ENCODE results near the gene FBXW8.

FBXW8 gene

DNA sequence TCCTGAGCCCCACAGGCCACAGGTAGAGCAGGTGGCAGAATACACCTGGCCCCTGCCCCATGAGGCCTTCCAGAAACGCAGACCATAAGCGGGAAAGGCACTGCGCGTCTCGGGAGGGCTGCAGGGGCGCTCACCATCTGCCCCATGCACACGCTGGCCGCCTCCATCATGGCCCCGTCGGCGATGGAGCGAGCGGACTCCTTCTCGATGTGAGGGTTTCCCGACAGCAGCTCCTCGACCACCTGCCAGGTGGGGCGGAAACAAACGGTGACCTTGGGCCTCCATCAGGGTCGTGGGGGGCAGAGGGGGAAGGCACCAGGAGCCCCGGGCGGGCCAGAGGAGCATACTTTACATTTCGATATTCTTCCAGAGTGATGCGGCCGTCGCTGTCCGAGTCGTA lies 135.7 kb downstream of the FBXW8 start:
- TF ChIP-seq ZFX (IDR thresholded peaks at IDR 0.05), result no peak
- TF ChIP-seq, protein P1, sequence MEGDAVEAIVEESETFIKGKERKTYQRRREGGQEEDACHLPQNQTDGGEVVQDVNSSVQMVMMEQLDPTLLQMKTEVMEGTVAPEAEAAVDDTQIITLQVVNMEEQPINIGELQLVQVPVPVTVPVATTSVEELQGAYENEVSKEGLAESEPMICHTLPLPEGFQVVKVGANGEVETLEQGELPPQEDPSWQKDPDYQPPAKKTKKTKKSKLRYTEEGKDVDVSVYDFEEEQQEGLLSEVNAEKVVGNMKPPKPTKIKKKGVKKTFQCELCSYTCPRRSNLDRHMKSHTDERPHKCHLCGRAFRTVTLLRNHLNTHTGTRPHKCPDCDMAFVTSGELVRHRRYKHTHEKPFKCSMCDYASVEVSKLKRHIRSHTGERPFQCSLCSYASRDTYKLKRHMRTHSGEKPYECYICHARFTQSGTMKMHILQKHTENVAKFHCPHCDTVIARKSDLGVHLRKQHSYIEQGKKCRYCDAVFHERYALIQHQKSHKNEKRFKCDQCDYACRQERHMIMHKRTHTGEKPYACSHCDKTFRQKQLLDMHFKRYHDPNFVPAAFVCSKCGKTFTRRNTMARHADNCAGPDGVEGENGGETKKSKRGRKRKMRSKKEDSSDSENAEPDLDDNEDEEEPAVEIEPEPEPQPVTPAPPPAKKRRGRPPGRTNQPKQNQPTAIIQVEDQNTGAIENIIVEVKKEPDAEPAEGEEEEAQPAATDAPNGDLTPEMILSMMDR (conservative IDR thresholded peaks at IDR 0.05), result no peak
- no peak overlapping the region for H3K27ac ChIP-seq

DNA sequence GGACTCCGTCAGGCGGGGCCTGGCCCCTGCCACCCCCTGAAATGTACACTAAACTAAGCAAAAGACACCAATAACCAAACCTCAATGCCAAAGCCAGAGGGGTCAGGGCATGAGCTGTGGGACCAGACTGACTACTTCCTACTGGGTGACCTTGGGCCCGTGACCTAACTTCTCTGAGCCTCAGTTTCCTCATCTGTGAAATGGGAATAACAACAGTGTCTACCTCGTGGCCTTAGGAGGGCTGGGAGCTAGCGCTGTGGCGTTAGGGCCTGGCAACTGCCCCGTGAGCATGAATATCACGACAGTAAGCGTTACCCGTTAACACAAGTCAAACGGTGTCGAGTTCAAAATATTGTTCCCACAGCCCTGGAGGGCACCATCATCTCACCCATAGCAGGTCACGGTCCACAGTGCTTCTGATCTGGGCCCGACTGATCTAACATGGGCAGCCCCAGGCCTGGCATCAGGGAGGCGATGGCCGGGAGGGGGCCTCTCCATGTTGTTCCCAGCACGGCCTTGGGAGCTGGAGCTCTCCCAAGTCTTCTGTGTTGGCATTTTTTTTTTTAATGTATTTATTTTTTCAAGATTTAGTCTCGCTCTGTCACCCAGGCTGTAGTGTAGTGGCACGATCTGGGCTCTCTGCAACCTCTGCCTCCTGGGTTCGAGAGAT lies 136.2 kb downstream of the FBXW8 start:
- H3K27ac ChIP-seq, result no peak overlapping the region
- TF ChIP-seq ZFX (IDR thresholded peaks at IDR 0.05), result no peak
- TF ChIP-seq, protein P1 (conservative IDR thresholded peaks at IDR 0.05), result no peak

DNA sequence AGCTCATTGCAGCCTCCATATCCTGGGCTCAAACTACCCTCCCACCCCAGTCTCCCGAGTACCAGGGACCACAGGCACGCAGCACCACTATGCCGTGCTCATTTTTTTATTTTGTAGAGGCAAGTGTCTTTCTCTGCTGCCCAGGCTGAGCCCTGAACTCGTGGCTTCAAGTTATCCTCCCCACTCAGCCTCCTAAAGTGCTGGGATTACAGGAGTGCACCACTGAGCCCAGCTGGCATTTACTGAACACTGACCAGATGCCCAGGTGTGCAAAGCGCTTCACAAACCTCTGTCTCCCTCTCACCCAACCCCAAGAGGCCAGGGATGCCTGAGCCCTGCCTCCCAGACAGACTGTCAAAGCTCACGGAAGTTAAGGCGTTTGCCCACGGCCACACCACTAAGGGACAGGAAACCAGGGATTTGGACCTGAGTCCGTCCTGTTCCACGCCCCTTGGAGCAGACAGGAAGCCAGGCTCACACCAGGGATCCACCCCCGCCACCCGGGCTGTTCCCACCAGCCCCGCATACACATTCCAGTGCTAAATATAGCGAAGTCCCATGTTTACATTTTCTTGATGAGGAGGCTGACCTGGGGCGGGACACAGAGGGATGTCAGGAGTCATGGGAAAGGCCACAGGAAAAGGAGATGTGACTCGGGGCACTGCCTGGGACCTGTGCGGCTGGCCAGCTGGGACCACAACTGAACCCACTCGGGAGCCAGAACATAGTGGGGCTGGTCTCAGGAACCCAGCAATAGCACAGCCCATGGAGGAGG lies 137.2 kb downstream of the FBXW8 start:
- no peak overlapping the region for H3K27ac ChIP-seq
- TF ChIP-seq, protein P1 (conservative IDR thresholded peaks at IDR 0.05), result no peak
- TF ChIP-seq ZFX (IDR thresholded peaks at IDR 0.05), result no peak

DNA sequence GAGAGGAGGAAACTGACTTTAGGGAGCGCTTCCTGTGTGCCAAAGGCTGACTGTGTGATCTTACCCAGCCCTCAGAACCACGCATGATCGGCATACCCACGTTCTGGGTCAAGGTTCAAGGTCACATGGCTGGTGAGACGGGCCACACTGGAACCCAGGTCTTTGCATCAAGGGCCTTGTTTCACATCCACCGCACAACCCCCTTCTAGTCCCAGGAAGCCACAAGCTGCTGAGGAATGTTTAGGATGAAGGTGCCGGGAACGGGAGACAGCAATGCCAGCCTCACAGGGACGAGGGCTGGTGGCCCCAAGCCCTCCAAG lies 137.8 kb downstream of the FBXW8 start:
- no peak overlapping the region for H3K27ac ChIP-seq
- TF ChIP-seq ZFX (IDR thresholded peaks at IDR 0.05), result no peak
- TF ChIP-seq, protein P1 (conservative IDR thresholded peaks at IDR 0.05), result no peak

DNA sequence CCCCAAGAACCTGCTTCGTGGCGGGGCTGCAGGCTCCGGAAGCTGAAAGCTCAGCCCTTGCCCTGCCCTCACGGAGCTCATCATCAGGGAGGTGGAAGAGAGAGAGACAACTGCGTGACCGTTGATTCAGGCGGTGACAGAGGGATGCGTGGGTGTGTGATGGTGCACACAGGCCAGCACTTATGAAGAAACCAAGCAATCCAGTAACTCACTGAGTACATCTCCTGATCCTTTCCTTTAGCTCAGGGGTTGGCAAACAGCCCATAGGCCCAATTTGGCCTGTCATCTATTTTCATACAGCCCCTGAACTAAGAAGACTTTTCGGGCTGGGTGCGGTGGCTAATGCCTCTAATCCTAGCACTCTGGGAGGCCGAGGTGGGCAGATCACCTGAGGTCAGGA lies 138.5 kb downstream of the FBXW8 start:
- no peak overlapping the region for H3K27ac ChIP-seq
- TF ChIP-seq ZFX (IDR thresholded peaks at IDR 0.05), result no peak
- TF ChIP-seq, protein P1 (conservative IDR thresholded peaks at IDR 0.05), result no peak

DNA sequence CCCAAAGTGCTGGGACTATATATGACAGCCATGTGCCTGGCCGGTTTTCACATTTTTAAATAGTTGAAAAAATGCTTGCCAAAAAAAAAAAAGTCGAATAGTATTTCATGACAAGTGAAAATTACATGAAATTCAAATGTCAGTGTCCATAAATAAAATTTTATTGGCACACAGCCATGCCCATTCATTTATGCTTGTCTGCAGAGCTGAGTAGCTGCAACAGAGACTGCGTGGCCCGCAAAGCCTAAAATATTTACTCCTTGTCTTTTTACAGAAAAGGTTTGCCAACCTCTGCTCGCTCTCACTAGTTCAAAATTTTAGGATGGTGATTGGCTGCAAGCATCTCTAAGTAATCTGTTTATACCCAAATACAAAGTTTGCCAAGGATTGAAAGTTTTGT lies 139.3 kb downstream of the FBXW8 start:
- TF ChIP-seq, protein P1 (conservative IDR thresholded peaks at IDR 0.05), result no peak
- TF ChIP-seq ZFX (IDR thresholded peaks at IDR 0.05), result no peak
- H3K27ac ChIP-seq, result no peak overlapping the region

DNA sequence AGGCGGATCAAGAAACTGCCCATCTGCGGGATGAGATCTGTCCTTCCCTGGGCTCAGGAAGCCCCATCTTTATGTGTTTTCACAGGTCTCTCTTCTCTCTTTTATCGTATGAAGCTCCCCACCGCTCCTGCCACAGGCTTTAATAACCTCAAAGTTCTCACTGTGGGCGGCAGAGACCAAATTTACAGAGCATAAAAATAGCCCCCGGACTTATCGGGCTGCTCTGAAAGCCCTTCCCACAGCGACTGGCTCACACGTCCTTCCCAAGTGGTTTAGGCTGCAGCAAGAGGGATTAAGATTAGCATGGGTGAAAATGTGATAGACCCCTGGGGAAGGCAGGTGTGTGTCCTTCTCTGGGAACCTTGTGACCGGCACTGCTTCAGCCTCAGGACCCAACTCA lies 140.6 kb downstream of the FBXW8 start:
- H3K27ac ChIP-seq, result no peak overlapping the region
- no peak for TF ChIP-seq ZFX (IDR thresholded peaks at IDR 0.05)
- TF ChIP-seq, protein P1 (conservative IDR thresholded peaks at IDR 0.05), result no peak
